Erythroblast (primary cell): ENCODE data around the gene PPIB.

Experiments
- DNase-seq, 2 experiments: peaks; one replicate each; lab custom pipeline; 2025; lab: John Stamatoyannopoulos, UW
- GATA1 ChIP-seq: IDR thresholded peaks from 2 replicates; pipeline ENCODE4 v1.6.1; 2011; ENCODE audit warnings: low read depth, mild to moderate bottlenecking, control low read depth, low read length, moderate library complexity
- POLR2A ChIP-seq: IDR thresholded peaks from 2 replicates; pipeline ENCODE4 v1.6.1; 2011; ENCODE audit warnings: mild to moderate bottlenecking, low read length

PPIB gene

GRCh38 chr15:64180235-64180824 lies 17.5 kb upstream of the PPIB start:
- TF ChIP-seq GATA1 (no peak), POLR2A (no peak)

GRCh38 chr15:64166102-64166890 lies 3.5 kb upstream of the PPIB start:
- peak in 1 of 2 experiments; percentile 17 for DNase-seq
- TF ChIP-seq POLR2A, result no peak
- TF ChIP-seq GATA1, result no peak

More at GRCh38 chr15:64180235-64180824, 17.5 kb upstream of the PPIB start:
- no peak for DNase-seq

GRCh38 chr15:64164436-64164835 lies 1.6 kb upstream of the PPIB start:
- DNase-seq, result no peak
- no peak for TF ChIP-seq GATA1
- TF ChIP-seq POLR2A, result no peak

GRCh38 chr15:64163659-64164362 lies 989 bp upstream of the PPIB start:
- DNase-seq, result peak; percentile 76 to 80

GRCh38 chr15:64162478-64162868 lies 349 bp downstream of the PPIB start:
- DNase-seq, result no peak
- TF ChIP-seq GATA1, result no peak
- TF ChIP-seq POLR2A, result no peak

More at GRCh38 chr15:64163659-64164362, 989 bp upstream of the PPIB start:
- no peak for TF ChIP-seq POLR2A
- TF ChIP-seq GATA1, result no peak

GRCh38 chr15:64161688-64162477 lies 939 bp downstream of the PPIB start:
- TF ChIP-seq GATA1 (no peak), POLR2A (no peak)

GRCh38 chr15:64158363-64159134 lies 4.3 kb downstream of the PPIB start:
- TF ChIP-seq POLR2A (no peak), GATA1 (no peak)
- no peak for DNase-seq

More at GRCh38 chr15:64161688-64162477, 939 bp downstream of the PPIB start:
- DNase-seq, result peak; percentile 24 to 35

- no peak for TF ChIP-seq GATA1
- peak; percentile 21 for TF ChIP-seq POLR2A
- no peak for DNase-seq
Observed at GRCh38 chr15:64157599-64158125, 5.2 kb downstream of the PPIB start.

GRCh38 chr15:64156652-64157331 lies 6.0 kb downstream of the PPIB start:
- no peak for DNase-seq
- no peak for TF ChIP-seq POLR2A
- no peak for TF ChIP-seq GATA1

GRCh38 chr15:64155802-64156651 lies 6.8 kb downstream of the PPIB start:
- DNase-seq, result no peak
- TF ChIP-seq GATA1, result no peak
- TF ChIP-seq POLR2A, result no peak

- DNase-seq, result peak; percentile 90 to 94
Observed at GRCh38 chr15:64153480-64154367, 9.1 kb downstream of the PPIB start.

More at GRCh38 chr15:64153480-64154367, 9.1 kb downstream of the PPIB start:
- TF ChIP-seq POLR2A (peak; percentile 48), GATA1 (no peak)
